Ecto neural progenitor cell (in vitro differentiated cells): ENCODE data around the gene GGCX.
"Not testable (repeated sequence)": the region's sequence is repeated elsewhere in the genome, so short reads cannot be mapped to it uniquely, and the experiment has no call there.

Experiments
- DNase-seq: peaks from one replicate; pipeline ENCODE4 v3.0.0-alpha.2; 2018; ENCODE audit warnings: low spot score

Gene GGCX

GRCh38 chr2:85575739-85576138, 14.4 kb upstream of the GGCX start:
- no peak for DNase-seq

- no peak for DNase-seq
Observed at GRCh38 chr2:85566265-85566664, 5.0 kb upstream of the GGCX start.

GRCh38 chr2:85564144-85564563, 2.9 kb upstream of the GGCX start:
- DNase-seq = no peak

- DNase-seq = no peak
Observed at GRCh38 chr2:85560812-85561279, 447 bp downstream of the GGCX start.

GRCh38 chr2:85560403-85560726, 928 bp downstream of the GGCX start:
- DNase-seq = not testable (repeated sequence)

- no peak for DNase-seq
Observed at GRCh38 chr2:85558160-85558559, 3.1 kb downstream of the GGCX start.

GRCh38 chr2:85557130-85557529, 4.2 kb downstream of the GGCX start:
- DNase-seq = no peak

- no peak for DNase-seq
Observed at GRCh38 chr2:85554980-85555612, 6.2 kb downstream of the GGCX start.

- no peak for DNase-seq
Observed at GRCh38 chr2:85553184-85553583, 8.1 kb downstream of the GGCX start.

- peak; percentile 83 for DNase-seq
Observed at GRCh38 chr2:85551698-85552678, 9.3 kb downstream of the GGCX start.

- no peak for DNase-seq
Observed at GRCh38 chr2:85550486-85550885, 10.8 kb downstream of the GGCX start.

GRCh38 chr2:85549826-85550225, 11.5 kb downstream of the GGCX start:
- no peak for DNase-seq

- no peak for DNase-seq
Observed at GRCh38 chr2:85549095-85549494, 12.2 kb downstream of the GGCX start.

- no peak for DNase-seq
Observed at GRCh38 chr2:85548608-85548900, 12.7 kb downstream of the GGCX start.

- DNase-seq = no peak
Observed at GRCh38 chr2:85547859-85548607, 13.3 kb downstream of the GGCX start.

- DNase-seq = no peak
Observed at GRCh38 chr2:85547089-85547858, 14.0 kb downstream of the GGCX start.

- no peak for DNase-seq
Observed at GRCh38 chr2:85545780-85546240, 15.5 kb downstream of the GGCX start.

- DNase-seq = not testable (repeated sequence)
Observed at GRCh38 chr2:85544915-85545779, 16.1 kb downstream of the GGCX start.

GRCh38 chr2:85544254-85544691, 17.0 kb downstream of the GGCX start:
- DNase-seq = not testable (repeated sequence)

GRCh38 chr2:85542777-85543176, 18.5 kb downstream of the GGCX start:
- no peak for DNase-seq
